Fibroblast of lung (primary cell): Measurements from ENCODE around the gene PPP2R1B. TPM values are rescaled to one million over a fixed set of nuclear protein-coding genes. Genes with fewer than 3 reads are reported as not detected.

Source experiments
- DNase-seq, 2 donors: peaks; one replicate each; pipeline versions ENCODE4 v3.0.0 to v3.0.0-alpha.2; 2010; ENCODE audit warnings: low read depth in 2 of 2
- H2AFZ ChIP-seq: 2 replicates; pipeline ENCODE4 v1.5.1; 2012; ENCODE audit warnings: low read length, control low read depth, inconsistent platforms
- H3K27ac ChIP-seq: 2 replicates; pipeline ENCODE4 v1.5.1; 2011; ENCODE audit warnings: low read length, control low read depth; ENCODE audit not compliant: insufficient read depth
- H3K27me3 ChIP-seq: 2 replicates; pipeline ENCODE4 v1.5.1; 2011; ENCODE audit warnings: mild to moderate bottlenecking, low read length; ENCODE audit not compliant: control insufficient read depth, insufficient read depth
- H3K36me3 ChIP-seq: 2 replicates; pipeline ENCODE4 v1.5.1; 2011; ENCODE audit warnings: low read length; ENCODE audit not compliant: control insufficient read depth, insufficient read depth
- H3K4me1 ChIP-seq: 2 replicates; pipeline ENCODE4 v1.5.1; 2011; ENCODE audit warnings: low read length; ENCODE audit not compliant: control insufficient read depth, insufficient read depth; ENCODE audit errors: extremely low read depth
- H3K4me2 ChIP-seq: 2 replicates; pipeline ENCODE4 v1.5.1; 2011; ENCODE audit warnings: low read length, control low read depth; ENCODE audit not compliant: insufficient read depth; ENCODE audit errors: extremely low read depth
- H3K4me3 ChIP-seq, 4 experiments: fragments of 200-600 bp in 1 of 4; sonication (generic) in 1 of 4; replicated peaks in 1 of 4; 2 replicates each; pipeline ENCODE4 v1.5.1; 2011 to 2016; ENCODE audit warnings: low read length in 4 of 4, low read depth in 3 of 4, mild to moderate bottlenecking in 3 of 4, control low read depth in 2 of 4, inconsistent platforms in 1 of 4, mixed read lengths in 1 of 4; ENCODE audit not compliant: insufficient read depth in 1 of 4; ENCODE audit errors: control extremely low read depth in 1 of 4
- H3K79me2 ChIP-seq: 2 replicates; pipeline ENCODE4 v1.5.1; 2012; ENCODE audit warnings: mild to moderate bottlenecking, low read length, inconsistent platforms; ENCODE audit not compliant: control insufficient read depth, insufficient read depth
- H3K9ac ChIP-seq: 2 replicates; pipeline ENCODE4 v1.5.1; 2011; ENCODE audit warnings: mild to moderate bottlenecking, low read length, control low read depth; ENCODE audit not compliant: insufficient read depth
- H3K9me3 ChIP-seq: 2 replicates; pipeline ENCODE4 v1.5.1; 2012; ENCODE audit warnings: low read depth, low read length; ENCODE audit not compliant: control insufficient read depth, insufficient read depth
- H4K20me1 ChIP-seq: 2 replicates; pipeline ENCODE4 v1.5.1; 2011; ENCODE audit warnings: low read length; ENCODE audit not compliant: control insufficient read depth, insufficient read depth; ENCODE audit errors: extremely low read depth
- EZH2 ChIP-seq: IDR thresholded peaks from 2 replicates; pipeline ENCODE4 v1.5.1; 2012; ENCODE audit warnings: low read length, control low read depth, mild to moderate bottlenecking; ENCODE audit errors: missing control alignments
- polyA plus RNA-seq, 2 donors: library from polyadenylated mRNA; depleted of rRNA in 1 of 2; stranded (reverse) in 1 of 2; unstranded in 1 of 2; fragments of >200 nt; gene quantifications; 2 replicates each; pipeline ENCODE4 v1.2.1, GENCODE V29; 2011 to 2012; ENCODE audit warnings: missing spikeins in 1 of 2
- total RNA-seq: library from RNA; depleted of rRNA; stranded (reverse); fragments of >200 nt; gene quantifications from 2 replicates; pipeline ENCODE4 v1.2.1, GENCODE V29; 2014
- TF ChIP-seq, protein P1 (sequence below), 2 donors: IDR thresholded peaks in 1 of 2; conservative IDR thresholded peaks in 1 of 2; 1 replicate in 1 of 2; 2 replicates in 1 of 2; pipeline ENCODE4 v1.5.1; 2011 to 2012; ENCODE audit warnings: low read length in 2 of 2, control low read depth in 1 of 2, inconsistent platforms in 1 of 2, low read depth in 1 of 2, mild to moderate bottlenecking in 1 of 2

The PPP2R1B gene
- total and polyA plus RNA-seq, 2 donors (not counting 1 experiment from before 2014, with no cell fraction given): 40.3 to 43.1 TPM

DNA sequence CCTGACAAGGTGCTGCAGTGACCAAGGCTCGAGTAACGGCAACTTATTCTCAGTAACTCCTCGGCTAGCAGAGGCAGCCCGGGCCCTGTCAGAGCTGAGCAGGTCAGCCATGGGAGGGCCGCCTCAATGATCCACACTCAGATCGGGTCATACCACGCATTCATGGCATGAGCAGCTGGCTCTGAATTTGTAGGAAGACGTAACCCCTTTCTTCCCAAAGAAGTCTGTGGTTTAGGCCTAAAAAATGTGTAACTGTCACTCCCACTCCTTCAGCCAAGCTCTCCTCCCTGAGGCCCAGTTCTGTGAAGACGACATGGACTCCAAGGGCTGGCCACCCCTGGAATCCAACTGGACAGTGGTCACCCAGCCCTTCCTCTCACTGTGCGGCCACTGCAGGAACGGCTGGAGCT lies 30.0 kb downstream of the PPP2R1B start:
- Histone ChIP-seq H3K27ac (peak overlapping the region; percentile 100), H2AFZ (peak overlapping the region; percentile 60), H3K4me1 (peaks cover 55% of the 10 kb centered on the region), H3K36me3 (peaks cover 7% of the 10 kb centered on the region), H3K4me3 (no peak overlapping the region), H3K4me2 (peak overlapping the region; percentile 47), H3K9me3 (no peaks in the 10 kb centered on the region), H3K79me2 (no peaks in the 10 kb centered on the region), H4K20me1 (no peaks in the 10 kb centered on the region), H3K9ac (peak overlapping the region; percentile 76), H3K27me3 (no peaks in the 10 kb centered on the region)
- TF ChIP-seq, protein P1, sequence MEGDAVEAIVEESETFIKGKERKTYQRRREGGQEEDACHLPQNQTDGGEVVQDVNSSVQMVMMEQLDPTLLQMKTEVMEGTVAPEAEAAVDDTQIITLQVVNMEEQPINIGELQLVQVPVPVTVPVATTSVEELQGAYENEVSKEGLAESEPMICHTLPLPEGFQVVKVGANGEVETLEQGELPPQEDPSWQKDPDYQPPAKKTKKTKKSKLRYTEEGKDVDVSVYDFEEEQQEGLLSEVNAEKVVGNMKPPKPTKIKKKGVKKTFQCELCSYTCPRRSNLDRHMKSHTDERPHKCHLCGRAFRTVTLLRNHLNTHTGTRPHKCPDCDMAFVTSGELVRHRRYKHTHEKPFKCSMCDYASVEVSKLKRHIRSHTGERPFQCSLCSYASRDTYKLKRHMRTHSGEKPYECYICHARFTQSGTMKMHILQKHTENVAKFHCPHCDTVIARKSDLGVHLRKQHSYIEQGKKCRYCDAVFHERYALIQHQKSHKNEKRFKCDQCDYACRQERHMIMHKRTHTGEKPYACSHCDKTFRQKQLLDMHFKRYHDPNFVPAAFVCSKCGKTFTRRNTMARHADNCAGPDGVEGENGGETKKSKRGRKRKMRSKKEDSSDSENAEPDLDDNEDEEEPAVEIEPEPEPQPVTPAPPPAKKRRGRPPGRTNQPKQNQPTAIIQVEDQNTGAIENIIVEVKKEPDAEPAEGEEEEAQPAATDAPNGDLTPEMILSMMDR (conservative IDR thresholded peaks at IDR 0.05 in 1 of 2, IDR thresholded peaks at IDR 0.05 in 1 of 2; ENCODE audit: low read depth in 1 of 2, low read length in 2 of 2): no peak
- TF ChIP-seq EZH2: no peak
- peak; percentile 75 to 90 for DNase-seq

DNA sequence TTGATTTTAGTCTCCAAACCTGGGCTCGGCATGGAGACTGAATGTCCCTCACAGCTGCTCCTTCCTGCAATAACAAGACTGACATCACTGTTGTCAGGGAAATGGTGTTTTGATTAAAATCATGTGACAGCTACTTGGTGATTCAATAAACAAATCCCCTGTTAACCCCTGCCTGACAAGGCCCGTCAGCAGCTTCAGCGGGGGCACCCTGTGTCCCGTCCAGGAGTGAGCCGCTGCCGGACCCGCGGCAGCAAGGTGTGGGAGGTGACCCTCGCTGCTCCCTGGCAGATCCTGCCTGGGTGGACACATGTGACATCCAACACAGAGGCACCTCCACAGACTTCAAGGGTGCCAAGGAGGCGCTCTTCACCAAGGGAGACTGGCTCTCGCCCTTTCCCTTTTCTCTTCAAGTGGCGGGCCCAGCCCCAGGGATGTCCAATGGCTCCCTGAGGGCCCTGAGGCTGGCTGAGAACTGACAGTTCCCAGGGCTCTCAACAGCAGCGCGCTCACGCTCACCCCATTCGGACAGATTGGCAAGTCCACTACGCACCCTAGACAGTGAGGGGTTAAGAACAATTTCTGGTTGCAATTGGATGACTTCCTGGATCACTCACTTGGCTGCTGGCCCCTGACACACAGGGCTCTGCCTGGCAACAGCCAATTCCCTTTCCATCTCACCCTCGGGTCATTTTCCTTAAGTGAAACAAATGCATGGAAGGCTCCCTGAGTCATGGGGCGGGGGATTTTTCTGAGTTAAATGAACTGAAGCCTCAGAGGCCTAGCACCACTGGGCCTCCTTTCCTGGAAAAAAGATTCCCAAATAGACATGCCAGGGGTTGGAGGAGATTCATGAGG lies 30.7 kb downstream of the PPP2R1B start:
- Histone ChIP-seq H3K27me3 (no peaks in the 10 kb centered on the region), H3K79me2 (no peaks in the 10 kb centered on the region), H3K9me3 (no peaks in the 10 kb centered on the region), H2AFZ (peak overlapping the region; percentile 60), H3K4me3 (peak overlapping the region; percentile 19 to 43 (median 29)), H3K4me1 (peaks cover 55% of the 10 kb centered on the region), H3K36me3 (peaks cover 5% of the 10 kb centered on the region), H3K9ac (peak overlapping the region; percentile 94), H3K4me2 (peak overlapping the region; percentile 78), H3K27ac (peak overlapping the region; percentile 100), H4K20me1 (no peaks in the 10 kb centered on the region)
- peak; percentile 98 to 99 for DNase-seq
- TF ChIP-seq, protein P1 (conservative IDR thresholded peaks at IDR 0.05 in 1 of 2, IDR thresholded peaks at IDR 0.05 in 1 of 2; ENCODE audit: low read depth in 1 of 2, low read length in 2 of 2): no peak
- TF ChIP-seq EZH2: no peak

DNA sequence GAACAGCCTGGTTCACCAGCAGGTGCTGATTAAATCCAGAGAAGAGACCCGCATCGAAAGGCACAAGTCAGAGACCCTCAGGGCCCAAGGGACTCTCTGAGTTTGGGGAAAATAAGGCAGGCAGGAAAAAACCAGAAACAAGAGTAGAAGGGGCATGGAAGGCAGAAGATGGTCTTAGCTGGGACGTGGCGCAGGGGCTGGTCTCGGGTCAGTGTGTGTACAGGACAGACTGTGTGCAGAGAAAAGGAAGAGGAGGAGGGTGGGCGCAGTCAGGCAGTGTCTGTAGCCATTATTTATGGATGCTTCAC lies 31.3 kb downstream of the PPP2R1B start:
- H3K9ac ChIP-seq: peak overlapping the region; percentile 94
- H3K4me3 ChIP-seq: no peak overlapping the region
- H2AFZ ChIP-seq: no peak overlapping the region

More for the DNA sequence above, 31.3 kb downstream of the PPP2R1B start:
- H4K20me1 ChIP-seq: no peaks in the 10 kb centered on the region
- peaks cover 55% of the 10 kb centered on the region for H3K4me1 ChIP-seq
- H3K4me2 ChIP-seq: peak overlapping the region; percentile 78
- TF ChIP-seq, protein P1 (conservative IDR thresholded peaks at IDR 0.05 in 1 of 2, IDR thresholded peaks at IDR 0.05 in 1 of 2; ENCODE audit: low read depth in 1 of 2, low read length in 2 of 2): no peak
- TF ChIP-seq EZH2: no peak
- no peaks in the 10 kb centered on the region for H3K27me3 ChIP-seq
- H3K27ac ChIP-seq: peak overlapping the region; percentile 100
- H3K9me3 ChIP-seq: no peaks in the 10 kb centered on the region
- H3K79me2 ChIP-seq: no peaks in the 10 kb centered on the region
- DNase-seq: no peak
- peaks cover 5% of the 10 kb centered on the region for H3K36me3 ChIP-seq
